Keratinocyte (primary cell): ENCODE data around the gene TMPRSS13. TPM values are rescaled to one million over a fixed set of nuclear protein-coding genes. Genes with fewer than 3 reads are reported as not detected.

Source experiments
- DNase-seq: peaks from one replicate; pipeline ENCODE4 v3.0.0-alpha.2; 2011; ENCODE audit warnings: low read depth, missing footprints, low spot score
- FAIRE-seq: peaks from 2 replicates; lab custom pipeline; 2011; peaks lifted over from hg19 to GRCh38; lab: Jason Lieb, UNC
- H2AFZ ChIP-seq: 2 replicates; pipeline ENCODE4 v1.6.0; 2012; ENCODE audit warnings: low read length, control low read depth, inconsistent platforms; ENCODE audit not compliant: control insufficient read depth
- H3K27ac ChIP-seq: 2 replicates; pipeline ENCODE4 v1.5.1; 2011; ENCODE audit warnings: low read length; ENCODE audit not compliant: control insufficient read depth, insufficient read depth
- H3K27me3 ChIP-seq: 3 replicates; pipeline ENCODE4 v1.6.0; 2011; ENCODE audit warnings: low read length; ENCODE audit not compliant: control insufficient read depth, insufficient read depth; ENCODE audit errors: extremely low read depth
- H3K36me3 ChIP-seq, 2 experiments: 2 replicates in 1 of 2; 3 replicates in 1 of 2; pipeline ENCODE4 v1.5.1; 2011; ENCODE audit warnings: low read length in 2 of 2, mild to moderate bottlenecking in 1 of 2; ENCODE audit not compliant: control insufficient read depth in 2 of 2, insufficient read depth in 2 of 2; ENCODE audit errors: extremely low read depth in 1 of 2
- H3K4me1 ChIP-seq: 3 replicates; pipeline ENCODE4 v1.5.1; 2011; ENCODE audit warnings: low read length; ENCODE audit not compliant: control insufficient read depth, insufficient read depth; ENCODE audit errors: extremely low read depth
- H3K4me2 ChIP-seq: 3 replicates; pipeline ENCODE4 v1.6.0; 2011; ENCODE audit warnings: low read depth, low read length; ENCODE audit not compliant: control insufficient read depth, insufficient read depth; ENCODE audit errors: extremely low read depth
- H3K4me3 ChIP-seq, 3 experiments: fragments of 200-600 bp in 1 of 3; sonication (generic) in 1 of 3; 2 replicates in 2 of 3; 3 replicates in 1 of 3; pipeline ENCODE4 v1.5.1; 2011 to 2016; ENCODE audit warnings: low read length in 3 of 3, mild to moderate bottlenecking in 3 of 3, control low read depth in 2 of 3, inconsistent platforms in 1 of 3, low read depth in 1 of 3, mixed read lengths in 1 of 3, mixed run types in 1 of 3, moderate library complexity in 1 of 3; ENCODE audit not compliant: control insufficient read depth in 2 of 3, insufficient read depth in 2 of 3; ENCODE audit errors: extremely low read depth in 1 of 3
- H3K79me2 ChIP-seq: 2 replicates; pipeline ENCODE4 v1.6.0; 2012; ENCODE audit warnings: low read length; ENCODE audit not compliant: control insufficient read depth, insufficient read depth
- H3K9ac ChIP-seq: 3 replicates; pipeline ENCODE4 v1.6.0; 2011; ENCODE audit warnings: low read length; ENCODE audit not compliant: control insufficient read depth, insufficient read depth; ENCODE audit errors: extremely low read depth
- H3K9me1 ChIP-seq: 3 replicates; pipeline ENCODE4 v1.6.0; 2011; ENCODE audit warnings: low read length; ENCODE audit not compliant: control insufficient read depth, insufficient read depth; ENCODE audit errors: extremely low read depth
- H3K9me3 ChIP-seq: 2 replicates; pipeline ENCODE4 v1.5.1; 2012; ENCODE audit warnings: low read depth, low read length; ENCODE audit not compliant: control insufficient read depth
- H4K20me1 ChIP-seq: 3 replicates; pipeline ENCODE4 v1.6.0; 2011; ENCODE audit warnings: low read length; ENCODE audit not compliant: control insufficient read depth, insufficient read depth; ENCODE audit errors: extremely low read depth
- EZH2 ChIP-seq: IDR thresholded peaks from one replicate; pipeline ENCODE4 v1.6.1; 2012; ENCODE audit warnings: inconsistent platforms, mild to moderate bottlenecking, low read length, moderate library complexity
- dilution Hi-C: fragments of 300-500 bp; cut with MboI; formaldehyde crosslinking; loops from one replicate; pipeline ENCODE4 v1.7.0; 2020; ENCODE audit warnings: low sequenced_read_pairs; ENCODE audit not compliant: extremely low pct_ligation_motif_present
- polyA plus RNA-seq, 5 experiments: library from polyadenylated mRNA; depleted of rRNA in 3 of 5; stranded (reverse) in 3 of 5; stranded (forward) in 1 of 5; unstranded in 1 of 5; fragments of >200 nt; gene quantifications; 1 replicate in 1 of 5; 2 replicates in 3 of 5; 3 replicates in 1 of 5; pipeline versions ENCODE4 v1.2.1 to v1.2.3, GENCODE V29; 2011 to 2012; ENCODE audit warnings: missing spikeins in 2 of 5, low read depth in 1 of 5, low replicate concordance in 1 of 5
- TF ChIP-seq, protein P1 (sequence below), 3 experiments: IDR thresholded peaks in 1 of 3; conservative IDR thresholded peaks in 1 of 3; optimal IDR thresholded peaks in 1 of 3; 2 replicates in 2 of 3; 3 replicates in 1 of 3; pipeline versions ENCODE3 to v1.5.1; 2011; ENCODE audit warnings: low read length in 3 of 3, mild to moderate bottlenecking in 3 of 3, moderate library complexity in 2 of 3, control low read depth in 1 of 3, inconsistent platforms in 1 of 3; ENCODE audit not compliant: insufficient read depth in 2 of 3; ENCODE audit errors: extremely low read depth in 1 of 3

TMPRSS13 gene
- polyA plus RNA-seq, 1 donor (not counting 4 experiments of a cell fraction or from before 2014, with no cell fraction given): 1.8 TPM

DNA sequence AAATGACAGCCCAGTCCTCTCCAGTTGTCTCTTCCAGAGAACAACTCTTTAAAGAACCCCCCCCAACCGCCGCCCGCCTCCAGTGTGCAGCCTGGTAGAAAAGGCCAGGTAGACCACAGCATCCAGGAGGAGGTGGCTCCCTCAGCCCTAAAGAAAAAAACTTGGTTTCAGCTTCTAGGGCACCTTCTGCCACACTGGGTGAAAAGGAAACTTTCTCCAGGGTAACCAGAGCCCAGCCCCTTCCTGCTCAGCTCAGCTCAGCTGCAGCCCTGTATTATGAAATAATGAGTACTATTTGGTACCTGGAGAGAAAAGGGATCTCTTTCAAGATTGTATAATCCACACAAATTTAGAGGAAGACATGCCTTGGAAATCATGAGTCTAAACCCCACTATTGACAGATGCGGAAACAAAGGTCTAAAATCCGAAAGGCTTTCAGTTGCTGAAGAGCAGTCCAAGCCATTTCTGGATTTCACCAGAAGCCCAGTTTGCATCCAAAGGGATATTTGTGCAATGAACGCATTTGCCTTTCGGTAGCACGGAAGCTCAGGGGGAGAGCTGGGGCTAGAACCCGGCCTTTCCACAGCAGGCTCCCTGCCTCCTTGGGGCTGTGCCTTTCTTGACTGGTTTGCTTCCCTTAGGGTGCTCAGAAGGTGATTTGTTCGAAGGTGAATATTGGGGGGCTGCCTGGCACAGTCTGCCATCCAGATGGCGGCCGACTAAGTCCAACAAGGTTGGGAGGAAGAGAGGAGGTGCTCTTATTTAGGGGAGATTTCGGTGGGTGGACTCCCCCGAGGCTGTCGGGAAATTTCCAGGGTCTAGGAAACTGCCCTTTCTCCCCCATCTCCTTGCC is 56.0 kb downstream of the TMPRSS13 start:
- H3K4me3 ChIP-seq: no peak overlapping the region
- FAIRE-seq (no peak), DNase-seq (no peak)
- no peak overlapping the region for H2AFZ ChIP-seq
- no peak overlapping the region for H3K9ac ChIP-seq
- no peak for TF ChIP-seq EZH2
- TF ChIP-seq, protein P1, sequence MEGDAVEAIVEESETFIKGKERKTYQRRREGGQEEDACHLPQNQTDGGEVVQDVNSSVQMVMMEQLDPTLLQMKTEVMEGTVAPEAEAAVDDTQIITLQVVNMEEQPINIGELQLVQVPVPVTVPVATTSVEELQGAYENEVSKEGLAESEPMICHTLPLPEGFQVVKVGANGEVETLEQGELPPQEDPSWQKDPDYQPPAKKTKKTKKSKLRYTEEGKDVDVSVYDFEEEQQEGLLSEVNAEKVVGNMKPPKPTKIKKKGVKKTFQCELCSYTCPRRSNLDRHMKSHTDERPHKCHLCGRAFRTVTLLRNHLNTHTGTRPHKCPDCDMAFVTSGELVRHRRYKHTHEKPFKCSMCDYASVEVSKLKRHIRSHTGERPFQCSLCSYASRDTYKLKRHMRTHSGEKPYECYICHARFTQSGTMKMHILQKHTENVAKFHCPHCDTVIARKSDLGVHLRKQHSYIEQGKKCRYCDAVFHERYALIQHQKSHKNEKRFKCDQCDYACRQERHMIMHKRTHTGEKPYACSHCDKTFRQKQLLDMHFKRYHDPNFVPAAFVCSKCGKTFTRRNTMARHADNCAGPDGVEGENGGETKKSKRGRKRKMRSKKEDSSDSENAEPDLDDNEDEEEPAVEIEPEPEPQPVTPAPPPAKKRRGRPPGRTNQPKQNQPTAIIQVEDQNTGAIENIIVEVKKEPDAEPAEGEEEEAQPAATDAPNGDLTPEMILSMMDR (optimal IDR thresholded peaks at IDR 0.05 in 1 of 3, IDR thresholded peaks at IDR 0.05 in 1 of 3, conservative IDR thresholded peaks at IDR 0.05 in 1 of 3; ENCODE audit: extremely low read depth in 1 of 3, insufficient read depth in 2 of 3, low read length in 3 of 3): no peak
- no peaks in the 10 kb centered on the region for H3K4me1 ChIP-seq
- dilution Hi-C loops: no loop called here
- H3K27me3 ChIP-seq: peaks cover 64% of the 10 kb centered on the region
- H4K20me1 ChIP-seq: no peaks in the 10 kb centered on the region
- H3K27ac ChIP-seq: no peak overlapping the region
- no peaks in the 10 kb centered on the region for H3K79me2 ChIP-seq
- no peaks in the 10 kb centered on the region for H3K9me3 ChIP-seq
- H3K4me2 ChIP-seq: no peak overlapping the region
- H3K36me3 ChIP-seq: no peaks in the 10 kb centered on the region
- no peaks in the 10 kb centered on the region for H3K9me1 ChIP-seq

DNA sequence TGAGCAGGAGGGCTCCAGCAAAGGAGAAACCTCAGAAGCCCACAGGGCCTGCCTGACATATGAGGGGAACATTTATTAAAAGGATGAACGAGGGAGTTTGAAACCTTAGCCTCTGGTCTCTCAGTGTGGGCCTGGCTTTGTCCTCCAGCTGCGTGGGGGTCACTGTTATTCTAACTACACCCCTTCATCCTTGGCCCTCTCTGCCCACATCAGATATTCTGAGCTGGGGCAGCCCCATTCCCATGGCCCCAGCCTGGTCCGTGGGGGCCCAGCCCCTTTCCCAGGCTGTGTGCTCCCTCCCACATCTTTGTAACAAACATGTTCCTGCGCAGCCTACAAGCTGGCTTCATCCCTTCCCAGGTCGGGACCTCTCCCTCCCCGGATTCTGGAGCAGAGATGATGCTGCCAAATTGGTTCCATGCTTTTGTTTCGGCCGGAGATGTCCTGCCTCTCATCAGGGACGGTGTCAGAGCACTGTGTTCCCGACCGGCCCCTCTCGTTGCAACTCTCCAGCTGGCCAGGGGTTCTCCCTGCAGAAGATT is 56.7 kb downstream of the TMPRSS13 start:
- H3K27me3 ChIP-seq: peaks cover 57% of the 10 kb centered on the region
- no peak overlapping the region for H3K9ac ChIP-seq
- no peaks in the 10 kb centered on the region for H3K79me2 ChIP-seq
- H3K27ac ChIP-seq: no peak overlapping the region
- no peak for TF ChIP-seq EZH2
- TF ChIP-seq, protein P1 (optimal IDR thresholded peaks at IDR 0.05 in 1 of 3, IDR thresholded peaks at IDR 0.05 in 1 of 3, conservative IDR thresholded peaks at IDR 0.05 in 1 of 3; ENCODE audit: extremely low read depth in 1 of 3, insufficient read depth in 2 of 3, low read length in 3 of 3): no peak
- no peaks in the 10 kb centered on the region for H4K20me1 ChIP-seq
- H3K4me2 ChIP-seq: no peak overlapping the region
- no peak for DNase-seq
- H3K4me1 ChIP-seq: no peaks in the 10 kb centered on the region
- no peak for FAIRE-seq
- no peaks in the 10 kb centered on the region for H3K9me1 ChIP-seq
- no peaks in the 10 kb centered on the region for H3K9me3 ChIP-seq
- H3K36me3 ChIP-seq: no peaks in the 10 kb centered on the region
- no peak overlapping the region for H3K4me3 ChIP-seq
- H2AFZ ChIP-seq: no peak overlapping the region
- dilution Hi-C loops: no loop called here
